Fibroblast of lung (primary cell): Measurements from ENCODE around the gene PRLR. TPM values are rescaled to one million over a fixed set of nuclear protein-coding genes. Genes with fewer than 3 reads are reported as not detected.

Experiments
- DNase-seq, 2 donors: peaks; one replicate each; pipeline versions ENCODE4 v3.0.0 to v3.0.0-alpha.2; 2010; ENCODE audit warnings: low read depth in 2 of 2
- H2AFZ ChIP-seq: 2 replicates; pipeline ENCODE4 v1.5.1; 2012; ENCODE audit warnings: low read length, control low read depth, inconsistent platforms
- H3K27ac ChIP-seq: 2 replicates; pipeline ENCODE4 v1.5.1; 2011; ENCODE audit warnings: low read length, control low read depth; ENCODE audit not compliant: insufficient read depth
- H3K27me3 ChIP-seq: 2 replicates; pipeline ENCODE4 v1.5.1; 2011; ENCODE audit warnings: mild to moderate bottlenecking, low read length; ENCODE audit not compliant: control insufficient read depth, insufficient read depth
- H3K36me3 ChIP-seq: 2 replicates; pipeline ENCODE4 v1.5.1; 2011; ENCODE audit warnings: low read length; ENCODE audit not compliant: control insufficient read depth, insufficient read depth
- H3K4me1 ChIP-seq: 2 replicates; pipeline ENCODE4 v1.5.1; 2011; ENCODE audit warnings: low read length; ENCODE audit not compliant: control insufficient read depth, insufficient read depth; ENCODE audit errors: extremely low read depth
- H3K4me2 ChIP-seq: 2 replicates; pipeline ENCODE4 v1.5.1; 2011; ENCODE audit warnings: low read length, control low read depth; ENCODE audit not compliant: insufficient read depth; ENCODE audit errors: extremely low read depth
- H3K4me3 ChIP-seq, 4 experiments: fragments of 200-600 bp in 1 of 4; sonication (generic) in 1 of 4; replicated peaks in 1 of 4; 2 replicates each; pipeline ENCODE4 v1.5.1; 2011 to 2016; ENCODE audit warnings: low read length in 4 of 4, low read depth in 3 of 4, mild to moderate bottlenecking in 3 of 4, control low read depth in 2 of 4, inconsistent platforms in 1 of 4, mixed read lengths in 1 of 4; ENCODE audit not compliant: insufficient read depth in 1 of 4; ENCODE audit errors: control extremely low read depth in 1 of 4
- H3K79me2 ChIP-seq: 2 replicates; pipeline ENCODE4 v1.5.1; 2012; ENCODE audit warnings: mild to moderate bottlenecking, low read length, inconsistent platforms; ENCODE audit not compliant: control insufficient read depth, insufficient read depth
- H3K9ac ChIP-seq: 2 replicates; pipeline ENCODE4 v1.5.1; 2011; ENCODE audit warnings: mild to moderate bottlenecking, low read length, control low read depth; ENCODE audit not compliant: insufficient read depth
- H3K9me3 ChIP-seq: 2 replicates; pipeline ENCODE4 v1.5.1; 2012; ENCODE audit warnings: low read depth, low read length; ENCODE audit not compliant: control insufficient read depth, insufficient read depth
- H4K20me1 ChIP-seq: 2 replicates; pipeline ENCODE4 v1.5.1; 2011; ENCODE audit warnings: low read length; ENCODE audit not compliant: control insufficient read depth, insufficient read depth; ENCODE audit errors: extremely low read depth
- EZH2 ChIP-seq: IDR thresholded peaks from 2 replicates; pipeline ENCODE4 v1.5.1; 2012; ENCODE audit warnings: low read length, control low read depth, mild to moderate bottlenecking; ENCODE audit errors: missing control alignments
- polyA plus RNA-seq, 2 donors: library from polyadenylated mRNA; depleted of rRNA in 1 of 2; stranded (reverse) in 1 of 2; unstranded in 1 of 2; fragments of >200 nt; gene quantifications; 2 replicates each; pipeline ENCODE4 v1.2.1, GENCODE V29; 2011 to 2012; ENCODE audit warnings: missing spikeins in 1 of 2
- total RNA-seq: library from RNA; depleted of rRNA; stranded (reverse); fragments of >200 nt; gene quantifications from 2 replicates; pipeline ENCODE4 v1.2.1, GENCODE V29; 2014
- TF ChIP-seq, protein P1 (sequence below), 2 donors: IDR thresholded peaks in 1 of 2; conservative IDR thresholded peaks in 1 of 2; 1 replicate in 1 of 2; 2 replicates in 1 of 2; pipeline ENCODE4 v1.5.1; 2011 to 2012; ENCODE audit warnings: low read length in 2 of 2, control low read depth in 1 of 2, inconsistent platforms in 1 of 2, low read depth in 1 of 2, mild to moderate bottlenecking in 1 of 2

Gene PRLR
- total and polyA plus RNA-seq, 2 donors (not counting 1 experiment from before 2014, with no cell fraction given) = 0.33 to 0.41 TPM

GRCh38 chr5:35016174-35017051 lies 213.9 kb downstream of the PRLR start:
- TF ChIP-seq, protein P1, sequence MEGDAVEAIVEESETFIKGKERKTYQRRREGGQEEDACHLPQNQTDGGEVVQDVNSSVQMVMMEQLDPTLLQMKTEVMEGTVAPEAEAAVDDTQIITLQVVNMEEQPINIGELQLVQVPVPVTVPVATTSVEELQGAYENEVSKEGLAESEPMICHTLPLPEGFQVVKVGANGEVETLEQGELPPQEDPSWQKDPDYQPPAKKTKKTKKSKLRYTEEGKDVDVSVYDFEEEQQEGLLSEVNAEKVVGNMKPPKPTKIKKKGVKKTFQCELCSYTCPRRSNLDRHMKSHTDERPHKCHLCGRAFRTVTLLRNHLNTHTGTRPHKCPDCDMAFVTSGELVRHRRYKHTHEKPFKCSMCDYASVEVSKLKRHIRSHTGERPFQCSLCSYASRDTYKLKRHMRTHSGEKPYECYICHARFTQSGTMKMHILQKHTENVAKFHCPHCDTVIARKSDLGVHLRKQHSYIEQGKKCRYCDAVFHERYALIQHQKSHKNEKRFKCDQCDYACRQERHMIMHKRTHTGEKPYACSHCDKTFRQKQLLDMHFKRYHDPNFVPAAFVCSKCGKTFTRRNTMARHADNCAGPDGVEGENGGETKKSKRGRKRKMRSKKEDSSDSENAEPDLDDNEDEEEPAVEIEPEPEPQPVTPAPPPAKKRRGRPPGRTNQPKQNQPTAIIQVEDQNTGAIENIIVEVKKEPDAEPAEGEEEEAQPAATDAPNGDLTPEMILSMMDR (conservative IDR thresholded peaks at IDR 0.05 in 1 of 2, IDR thresholded peaks at IDR 0.05 in 1 of 2; ENCODE audit: low read depth in 1 of 2, low read length in 2 of 2) = no peak
- no peak for TF ChIP-seq EZH2
- Histone ChIP-seq H3K9ac (no peak overlapping the region), H3K4me3 (no peak overlapping the region), H2AFZ (no peak overlapping the region), H4K20me1 (no peaks in the 10 kb centered on the region), H3K9me3 (no peaks in the 10 kb centered on the region), H3K79me2 (no peaks in the 10 kb centered on the region), H3K4me2 (no peak overlapping the region), H3K36me3 (no peaks in the 10 kb centered on the region), H3K4me1 (no peaks in the 10 kb centered on the region), H3K27ac (no peak overlapping the region), H3K27me3 (peaks cover 2% of the 10 kb centered on the region)
- DNase-seq = no peak

DNA sequence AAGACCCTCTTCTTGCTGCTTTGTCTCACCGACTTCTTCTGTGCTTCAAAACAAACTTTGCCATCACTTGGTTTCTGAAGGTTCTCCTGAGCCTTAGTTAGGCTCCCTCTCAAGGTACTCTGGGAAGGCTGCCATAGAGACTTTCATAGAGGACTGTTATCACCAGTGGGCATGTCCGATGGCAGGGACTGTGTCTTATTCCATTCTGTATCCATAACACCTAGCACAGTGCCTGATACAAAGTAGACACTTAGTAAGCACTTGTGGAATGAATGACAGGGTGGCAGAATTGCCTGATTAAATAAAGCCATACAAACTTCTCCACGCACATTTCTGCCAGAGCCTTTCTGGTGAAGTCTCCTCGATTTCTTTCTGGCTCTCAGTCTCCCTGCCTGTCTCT lies 215.2 kb downstream of the PRLR start:
- Histone ChIP-seq H3K27ac (no peak overlapping the region), H4K20me1 (no peaks in the 10 kb centered on the region), H3K4me3 (no peak overlapping the region), H3K36me3 (no peaks in the 10 kb centered on the region), H3K27me3 (peaks cover 5% of the 10 kb centered on the region), H3K79me2 (no peaks in the 10 kb centered on the region), H3K9me3 (no peaks in the 10 kb centered on the region), H3K9ac (no peak overlapping the region), H2AFZ (no peak overlapping the region), H3K4me1 (no peaks in the 10 kb centered on the region), H3K4me2 (no peak overlapping the region)
- TF ChIP-seq, protein P1 (conservative IDR thresholded peaks at IDR 0.05 in 1 of 2, IDR thresholded peaks at IDR 0.05 in 1 of 2; ENCODE audit: low read depth in 1 of 2, low read length in 2 of 2) = no peak
- no peak for TF ChIP-seq EZH2
- DNase-seq = no peak

GRCh38 chr5:35012796-35013195 lies 217.5 kb downstream of the PRLR start:
- H3K27me3 ChIP-seq = peaks cover 7% of the 10 kb centered on the region
- H2AFZ ChIP-seq = no peak overlapping the region
- H3K4me1 ChIP-seq = no peaks in the 10 kb centered on the region
- H4K20me1 ChIP-seq = no peaks in the 10 kb centered on the region
- H3K27ac ChIP-seq = no peak overlapping the region
- no peaks in the 10 kb centered on the region for H3K79me2 ChIP-seq
- H3K9me3 ChIP-seq = no peaks in the 10 kb centered on the region
- no peak overlapping the region for H3K4me2 ChIP-seq
- H3K36me3 ChIP-seq = no peaks in the 10 kb centered on the region
- DNase-seq = no peak
- TF ChIP-seq, protein P1 (conservative IDR thresholded peaks at IDR 0.05 in 1 of 2, IDR thresholded peaks at IDR 0.05 in 1 of 2; ENCODE audit: low read depth in 1 of 2, low read length in 2 of 2) = no peak
- TF ChIP-seq EZH2 = no peak
- no peak overlapping the region for H3K9ac ChIP-seq
- no peak overlapping the region for H3K4me3 ChIP-seq
